ENCODE data around the gene TFF3.

Gene TFF3

GRCh38 chr21:42300045-42300583 is 15.1 kb downstream of the TFF3 start:
- no peak for DNase-seq (ENCODE audit: insufficient read length, low spot score)

GRCh38 chr21:42299324-42300044 is 15.7 kb downstream of the TFF3 start:
- FAIRE-seq (no peak), DNase-seq (ENCODE audit: insufficient read length, low spot score) (no peak)

More at GRCh38 chr21:42300045-42300583, 15.1 kb downstream of the TFF3 start:
- no peak for TF ChIP-seq CTCF (IDR thresholded peaks at IDR 0.05; ENCODE audit: insufficient read depth, missing control alignments)
- no peak for FAIRE-seq

GRCh38 chr21:42298657-42299056 is 16.6 kb downstream of the TFF3 start:
- no peak for DNase-seq (ENCODE audit: insufficient read length, low spot score)
- FAIRE-seq: no peak
- TF ChIP-seq CTCF (IDR thresholded peaks at IDR 0.05; ENCODE audit: insufficient read depth, missing control alignments): no peak

More at GRCh38 chr21:42299324-42300044, 15.7 kb downstream of the TFF3 start:
- TF ChIP-seq CTCF (IDR thresholded peaks at IDR 0.05; ENCODE audit: insufficient read depth, missing control alignments): no peak

GRCh38 chr21:42298237-42298636 is 17.0 kb downstream of the TFF3 start:
- TF ChIP-seq CTCF (IDR thresholded peaks at IDR 0.05; ENCODE audit: insufficient read depth, missing control alignments): no peak
- FAIRE-seq: no peak
- no peak for DNase-seq (ENCODE audit: insufficient read length, low spot score)

- FAIRE-seq (no peak), DNase-seq (ENCODE audit: insufficient read length, low spot score) (no peak)
- TF ChIP-seq CTCF (IDR thresholded peaks at IDR 0.05; ENCODE audit: insufficient read depth, missing control alignments): no peak
Measured at GRCh38 chr21:42297377-42297776, 17.8 kb downstream of the TFF3 start.

GRCh38 chr21:42296501-42296900 is 18.7 kb downstream of the TFF3 start:
- no peak for FAIRE-seq
- no peak for TF ChIP-seq CTCF (IDR thresholded peaks at IDR 0.05; ENCODE audit: insufficient read depth, missing control alignments)
- no peak for DNase-seq (ENCODE audit: insufficient read length, low spot score)

GRCh38 chr21:42295845-42296244 is 19.4 kb downstream of the TFF3 start:
- FAIRE-seq: no peak
- no peak for TF ChIP-seq CTCF (IDR thresholded peaks at IDR 0.05; ENCODE audit: insufficient read depth, missing control alignments)
- DNase-seq (ENCODE audit: insufficient read length, low spot score): no peak

Data from D721Med (cell line).